PC-3 (cell line): ENCODE data around the gene DPYSL4.

ENCODE experiments used
- EZH2 ChIP-seq: fragments of 300-600 bp; sonication (generic); IDR thresholded peaks from one replicate; pipeline ENCODE4 v1.6.1; 2017; ENCODE audit warnings: antibody characterized with exemption, mild to moderate bottlenecking, low read length; ENCODE audit not compliant: unreplicated experiment
- EZH2phosphoT487 ChIP-seq: fragments of 300-600 bp; sonication (generic); IDR thresholded peaks from 2 replicates; pipeline ENCODE4 v1.6.1; 2018; ENCODE audit warnings: mild to moderate bottlenecking, antibody characterized with exemption, low read length, borderline replicate concordance
- TF ChIP-seq, protein P1 (sequence below): fragments of 300-600 bp; sonication (generic); conservative IDR thresholded peaks from 2 replicates; pipeline ENCODE4 v1.5.1; 2017; ENCODE audit warnings: antibody characterized with exemption, low read depth, mild to moderate bottlenecking, low read length

- TF ChIP-seq, protein P1, sequence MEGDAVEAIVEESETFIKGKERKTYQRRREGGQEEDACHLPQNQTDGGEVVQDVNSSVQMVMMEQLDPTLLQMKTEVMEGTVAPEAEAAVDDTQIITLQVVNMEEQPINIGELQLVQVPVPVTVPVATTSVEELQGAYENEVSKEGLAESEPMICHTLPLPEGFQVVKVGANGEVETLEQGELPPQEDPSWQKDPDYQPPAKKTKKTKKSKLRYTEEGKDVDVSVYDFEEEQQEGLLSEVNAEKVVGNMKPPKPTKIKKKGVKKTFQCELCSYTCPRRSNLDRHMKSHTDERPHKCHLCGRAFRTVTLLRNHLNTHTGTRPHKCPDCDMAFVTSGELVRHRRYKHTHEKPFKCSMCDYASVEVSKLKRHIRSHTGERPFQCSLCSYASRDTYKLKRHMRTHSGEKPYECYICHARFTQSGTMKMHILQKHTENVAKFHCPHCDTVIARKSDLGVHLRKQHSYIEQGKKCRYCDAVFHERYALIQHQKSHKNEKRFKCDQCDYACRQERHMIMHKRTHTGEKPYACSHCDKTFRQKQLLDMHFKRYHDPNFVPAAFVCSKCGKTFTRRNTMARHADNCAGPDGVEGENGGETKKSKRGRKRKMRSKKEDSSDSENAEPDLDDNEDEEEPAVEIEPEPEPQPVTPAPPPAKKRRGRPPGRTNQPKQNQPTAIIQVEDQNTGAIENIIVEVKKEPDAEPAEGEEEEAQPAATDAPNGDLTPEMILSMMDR = no peak
- TF ChIP-seq EZH2 (no peak), EZH2phosphoT487 (no peak)
These were observed 37.0 kb downstream of the DPYSL4 start for GRCh38 chr10:132223611-132224342.
